Measurements from ENCODE around the gene ERG28.
"Not testable (repeated sequence)": the region's sequence is repeated elsewhere in the genome, so short reads cannot be mapped to it uniquely, and the experiment has no call there.

DNA sequence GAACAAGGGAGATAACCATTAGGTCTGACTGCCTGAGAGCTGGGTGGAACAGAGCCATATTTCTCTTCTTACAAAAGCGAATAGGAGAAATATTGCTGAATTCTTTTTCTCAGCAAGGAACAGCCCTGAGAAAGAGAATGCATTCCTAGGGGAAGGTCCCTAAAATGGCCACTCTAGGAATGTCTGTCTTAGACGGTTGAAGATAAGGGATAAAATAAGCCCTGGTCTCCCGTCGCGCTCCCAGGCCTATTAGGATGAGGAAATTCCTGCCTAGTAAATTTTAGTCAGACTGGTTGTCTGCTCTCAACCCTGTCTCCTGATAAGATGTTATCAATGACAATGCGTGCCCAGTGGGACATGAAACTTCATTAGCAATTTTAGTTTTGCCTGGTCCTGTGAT is 34.3 kb upstream of the ERG28 start:
- not testable (repeated sequence) for TF ChIP-seq EP300, POLR2A (IDR thresholded peaks at IDR 0.05)
- TF ChIP-seq, protein P1, sequence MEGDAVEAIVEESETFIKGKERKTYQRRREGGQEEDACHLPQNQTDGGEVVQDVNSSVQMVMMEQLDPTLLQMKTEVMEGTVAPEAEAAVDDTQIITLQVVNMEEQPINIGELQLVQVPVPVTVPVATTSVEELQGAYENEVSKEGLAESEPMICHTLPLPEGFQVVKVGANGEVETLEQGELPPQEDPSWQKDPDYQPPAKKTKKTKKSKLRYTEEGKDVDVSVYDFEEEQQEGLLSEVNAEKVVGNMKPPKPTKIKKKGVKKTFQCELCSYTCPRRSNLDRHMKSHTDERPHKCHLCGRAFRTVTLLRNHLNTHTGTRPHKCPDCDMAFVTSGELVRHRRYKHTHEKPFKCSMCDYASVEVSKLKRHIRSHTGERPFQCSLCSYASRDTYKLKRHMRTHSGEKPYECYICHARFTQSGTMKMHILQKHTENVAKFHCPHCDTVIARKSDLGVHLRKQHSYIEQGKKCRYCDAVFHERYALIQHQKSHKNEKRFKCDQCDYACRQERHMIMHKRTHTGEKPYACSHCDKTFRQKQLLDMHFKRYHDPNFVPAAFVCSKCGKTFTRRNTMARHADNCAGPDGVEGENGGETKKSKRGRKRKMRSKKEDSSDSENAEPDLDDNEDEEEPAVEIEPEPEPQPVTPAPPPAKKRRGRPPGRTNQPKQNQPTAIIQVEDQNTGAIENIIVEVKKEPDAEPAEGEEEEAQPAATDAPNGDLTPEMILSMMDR (IDR thresholded peaks at IDR 0.05), result not testable (repeated sequence)
